Measurements from ENCODE around the gene ATAT1.

DNA sequence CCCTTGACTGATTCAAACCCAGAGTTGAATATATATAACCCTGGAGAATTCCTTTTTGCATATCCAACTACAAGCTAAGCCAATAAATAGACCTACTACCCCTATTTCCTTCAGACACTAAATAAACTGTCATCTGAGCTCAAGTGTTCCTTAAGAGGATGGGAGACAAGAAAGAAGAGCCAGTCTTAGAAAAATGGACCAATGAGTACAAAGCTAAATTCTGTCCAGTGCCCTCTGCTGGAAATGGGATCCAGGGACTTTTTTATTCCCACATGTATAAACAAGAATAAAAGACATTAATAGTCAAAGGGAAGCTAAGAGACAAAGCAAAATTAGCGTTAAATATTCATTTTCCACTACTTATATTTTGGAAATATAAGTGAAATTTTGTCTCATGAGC, 14.5 kb upstream of the ATAT1 start:
- TF ChIP-seq RAD21 (IDR thresholded peaks at IDR 0.05; ENCODE audit: low read length) (no peak), TEAD4 (IDR thresholded peaks at IDR 0.05; ENCODE audit: borderline replicate concordance, insufficient read depth) (no peak), SIN3A (IDR thresholded peaks at IDR 0.05; ENCODE audit: borderline replicate concordance, low read depth, low read length) (no peak), GATA2 (CRISPR knock-in tag; IDR thresholded peaks at IDR 0.05) (no peak)
- TF ChIP-seq, protein P1, sequence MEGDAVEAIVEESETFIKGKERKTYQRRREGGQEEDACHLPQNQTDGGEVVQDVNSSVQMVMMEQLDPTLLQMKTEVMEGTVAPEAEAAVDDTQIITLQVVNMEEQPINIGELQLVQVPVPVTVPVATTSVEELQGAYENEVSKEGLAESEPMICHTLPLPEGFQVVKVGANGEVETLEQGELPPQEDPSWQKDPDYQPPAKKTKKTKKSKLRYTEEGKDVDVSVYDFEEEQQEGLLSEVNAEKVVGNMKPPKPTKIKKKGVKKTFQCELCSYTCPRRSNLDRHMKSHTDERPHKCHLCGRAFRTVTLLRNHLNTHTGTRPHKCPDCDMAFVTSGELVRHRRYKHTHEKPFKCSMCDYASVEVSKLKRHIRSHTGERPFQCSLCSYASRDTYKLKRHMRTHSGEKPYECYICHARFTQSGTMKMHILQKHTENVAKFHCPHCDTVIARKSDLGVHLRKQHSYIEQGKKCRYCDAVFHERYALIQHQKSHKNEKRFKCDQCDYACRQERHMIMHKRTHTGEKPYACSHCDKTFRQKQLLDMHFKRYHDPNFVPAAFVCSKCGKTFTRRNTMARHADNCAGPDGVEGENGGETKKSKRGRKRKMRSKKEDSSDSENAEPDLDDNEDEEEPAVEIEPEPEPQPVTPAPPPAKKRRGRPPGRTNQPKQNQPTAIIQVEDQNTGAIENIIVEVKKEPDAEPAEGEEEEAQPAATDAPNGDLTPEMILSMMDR (IDR thresholded peaks at IDR 0.05) = peak; percentile 60
- TF ChIP-seq, protein P2, sequence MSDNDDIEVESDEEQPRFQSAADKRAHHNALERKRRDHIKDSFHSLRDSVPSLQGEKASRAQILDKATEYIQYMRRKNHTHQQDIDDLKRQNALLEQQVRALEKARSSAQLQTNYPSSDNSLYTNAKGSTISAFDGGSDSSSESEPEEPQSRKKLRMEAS (IDR thresholded peaks at IDR 0.05; ENCODE audit: low read depth) = no peak

Measured in SK-N-SH (cell line).